Ishikawa (cell line): ENCODE data around the gene DDR2.

Experiments used
- CEBPB ChIP-seq: IDR thresholded peaks from 2 replicates; pipeline ENCODE4 v1.6.1; 2012
- CREB1 ChIP-seq: IDR thresholded peaks from 2 replicates; pipeline ENCODE4 v1.6.1; 2012; ENCODE audit warnings: low read depth
- EGR1 ChIP-seq: IDR thresholded peaks from 2 replicates; pipeline ENCODE4 v1.6.1; 2012
- EP300 ChIP-seq: IDR thresholded peaks from 2 replicates; pipeline ENCODE4 v1.6.1; 2012; ENCODE audit warnings: borderline replicate concordance
- FOXM1 ChIP-seq: IDR thresholded peaks from 2 replicates; pipeline ENCODE4 v1.6.1; 2012; ENCODE audit warnings: low read depth, borderline replicate concordance
- NFIC ChIP-seq: IDR thresholded peaks from 2 replicates; pipeline ENCODE4 v1.6.1; 2012
- RAD21 ChIP-seq: IDR thresholded peaks from 2 replicates; pipeline ENCODE4 v1.6.1; 2012; ENCODE audit warnings: low read depth
- TAF1 ChIP-seq: IDR thresholded peaks from 2 replicates; pipeline ENCODE4 v1.6.1; 2012; ENCODE audit warnings: low read depth, mild to moderate bottlenecking
- TCF12 ChIP-seq: IDR thresholded peaks from 2 replicates; pipeline ENCODE4 v1.6.1; 2012; ENCODE audit warnings: low read depth
- TEAD4 ChIP-seq: IDR thresholded peaks from 2 replicates; pipeline ENCODE4 v1.6.1; 2012
- YY1 ChIP-seq: IDR thresholded peaks from 2 replicates; pipeline ENCODE4 v1.6.1; 2012; ENCODE audit warnings: low read depth
- ZBTB7A ChIP-seq: IDR thresholded peaks from 2 replicates; pipeline ENCODE4 v1.6.1; 2012; ENCODE audit warnings: low read depth
- TF ChIP-seq, protein P1 (sequence below): IDR thresholded peaks from 2 replicates; pipeline ENCODE4 v1.6.1; 2012
- TF ChIP-seq, protein P2 (sequence below): IDR thresholded peaks from 2 replicates; pipeline ENCODE4 v1.6.1; 2012; ENCODE audit warnings: low read depth, mild to moderate bottlenecking
- TF ChIP-seq, protein P3 (sequence below): IDR thresholded peaks from 2 replicates; pipeline ENCODE4 v1.6.1; 2012

Gene DDR2

DNA sequence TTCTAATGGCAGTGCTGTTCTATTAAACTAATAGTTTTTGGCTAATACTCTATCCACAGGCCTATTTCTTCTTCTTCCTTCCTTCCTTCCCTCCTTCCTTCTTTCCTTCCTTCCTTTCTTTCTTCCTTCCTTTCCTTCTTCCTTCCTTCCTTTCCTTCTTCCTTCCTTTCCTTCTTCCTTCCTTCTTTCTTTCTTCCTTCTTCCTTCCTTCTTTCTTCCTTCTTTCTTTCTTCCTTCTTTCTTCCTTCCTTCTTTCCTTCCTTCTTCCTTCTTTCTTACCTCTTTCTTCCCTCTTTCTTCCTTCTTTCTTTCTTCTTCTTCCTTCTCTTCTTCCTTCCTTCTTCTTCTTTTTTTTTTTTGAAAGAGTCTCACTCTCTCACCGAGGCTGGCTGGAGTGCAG, 197.0 kb downstream of the DDR2 start:
- TF ChIP-seq, protein P1, sequence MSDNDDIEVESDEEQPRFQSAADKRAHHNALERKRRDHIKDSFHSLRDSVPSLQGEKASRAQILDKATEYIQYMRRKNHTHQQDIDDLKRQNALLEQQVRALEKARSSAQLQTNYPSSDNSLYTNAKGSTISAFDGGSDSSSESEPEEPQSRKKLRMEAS: no peak
- TF ChIP-seq YY1 (no peak), TAF1 (no peak), EGR1 (no peak), CREB1 (no peak), TCF12 (no peak), RAD21 (no peak), ZBTB7A (no peak), FOXM1 (no peak)

DNA sequence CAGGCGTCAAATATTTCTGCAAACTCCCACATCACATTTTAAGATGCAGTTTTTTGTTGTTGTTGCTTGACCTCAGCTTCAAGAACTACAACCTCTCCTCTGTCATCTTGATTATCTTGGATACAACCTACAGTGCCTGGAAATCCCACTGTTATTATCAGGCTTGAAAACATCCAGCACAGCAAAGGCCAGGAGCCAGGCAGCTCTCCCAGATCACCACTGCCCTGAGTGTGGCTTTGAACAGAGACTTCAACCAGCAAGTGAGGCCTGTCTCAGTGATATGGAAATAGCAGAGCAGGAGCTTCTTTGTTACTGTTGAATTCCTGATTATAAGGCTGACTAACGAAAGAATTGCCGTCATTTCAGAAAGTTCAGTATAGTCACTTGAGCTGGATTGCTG, 200.2 kb downstream of the DDR2 start:
- TF ChIP-seq, protein P1: no peak
- no peak for TF ChIP-seq FOXM1
- no peak for TF ChIP-seq TEAD4
- no peak for TF ChIP-seq CEBPB
- TF ChIP-seq, protein P2, sequence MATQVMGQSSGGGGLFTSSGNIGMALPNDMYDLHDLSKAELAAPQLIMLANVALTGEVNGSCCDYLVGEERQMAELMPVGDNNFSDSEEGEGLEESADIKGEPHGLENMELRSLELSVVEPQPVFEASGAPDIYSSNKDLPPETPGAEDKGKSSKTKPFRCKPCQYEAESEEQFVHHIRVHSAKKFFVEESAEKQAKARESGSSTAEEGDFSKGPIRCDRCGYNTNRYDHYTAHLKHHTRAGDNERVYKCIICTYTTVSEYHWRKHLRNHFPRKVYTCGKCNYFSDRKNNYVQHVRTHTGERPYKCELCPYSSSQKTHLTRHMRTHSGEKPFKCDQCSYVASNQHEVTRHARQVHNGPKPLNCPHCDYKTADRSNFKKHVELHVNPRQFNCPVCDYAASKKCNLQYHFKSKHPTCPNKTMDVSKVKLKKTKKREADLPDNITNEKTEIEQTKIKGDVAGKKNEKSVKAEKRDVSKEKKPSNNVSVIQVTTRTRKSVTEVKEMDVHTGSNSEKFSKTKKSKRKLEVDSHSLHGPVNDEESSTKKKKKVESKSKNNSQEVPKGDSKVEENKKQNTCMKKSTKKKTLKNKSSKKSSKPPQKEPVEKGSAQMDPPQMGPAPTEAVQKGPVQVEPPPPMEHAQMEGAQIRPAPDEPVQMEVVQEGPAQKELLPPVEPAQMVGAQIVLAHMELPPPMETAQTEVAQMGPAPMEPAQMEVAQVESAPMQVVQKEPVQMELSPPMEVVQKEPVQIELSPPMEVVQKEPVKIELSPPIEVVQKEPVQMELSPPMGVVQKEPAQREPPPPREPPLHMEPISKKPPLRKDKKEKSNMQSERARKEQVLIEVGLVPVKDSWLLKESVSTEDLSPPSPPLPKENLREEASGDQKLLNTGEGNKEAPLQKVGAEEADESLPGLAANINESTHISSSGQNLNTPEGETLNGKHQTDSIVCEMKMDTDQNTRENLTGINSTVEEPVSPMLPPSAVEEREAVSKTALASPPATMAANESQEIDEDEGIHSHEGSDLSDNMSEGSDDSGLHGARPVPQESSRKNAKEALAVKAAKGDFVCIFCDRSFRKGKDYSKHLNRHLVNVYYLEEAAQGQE: no peak
- no peak for TF ChIP-seq ZBTB7A
- no peak for TF ChIP-seq YY1
- TF ChIP-seq, protein P3, sequence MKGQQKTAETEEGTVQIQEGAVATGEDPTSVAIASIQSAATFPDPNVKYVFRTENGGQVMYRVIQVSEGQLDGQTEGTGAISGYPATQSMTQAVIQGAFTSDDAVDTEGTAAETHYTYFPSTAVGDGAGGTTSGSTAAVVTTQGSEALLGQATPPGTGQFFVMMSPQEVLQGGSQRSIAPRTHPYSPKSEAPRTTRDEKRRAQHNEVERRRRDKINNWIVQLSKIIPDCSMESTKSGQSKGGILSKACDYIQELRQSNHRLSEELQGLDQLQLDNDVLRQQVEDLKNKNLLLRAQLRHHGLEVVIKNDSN: no peak
- TF ChIP-seq TCF12: no peak
- no peak for TF ChIP-seq CREB1
- no peak for TF ChIP-seq TAF1
- no peak for TF ChIP-seq EGR1
- no peak for TF ChIP-seq RAD21
- TF ChIP-seq EP300: no peak
- TF ChIP-seq NFIC: no peak

DNA sequence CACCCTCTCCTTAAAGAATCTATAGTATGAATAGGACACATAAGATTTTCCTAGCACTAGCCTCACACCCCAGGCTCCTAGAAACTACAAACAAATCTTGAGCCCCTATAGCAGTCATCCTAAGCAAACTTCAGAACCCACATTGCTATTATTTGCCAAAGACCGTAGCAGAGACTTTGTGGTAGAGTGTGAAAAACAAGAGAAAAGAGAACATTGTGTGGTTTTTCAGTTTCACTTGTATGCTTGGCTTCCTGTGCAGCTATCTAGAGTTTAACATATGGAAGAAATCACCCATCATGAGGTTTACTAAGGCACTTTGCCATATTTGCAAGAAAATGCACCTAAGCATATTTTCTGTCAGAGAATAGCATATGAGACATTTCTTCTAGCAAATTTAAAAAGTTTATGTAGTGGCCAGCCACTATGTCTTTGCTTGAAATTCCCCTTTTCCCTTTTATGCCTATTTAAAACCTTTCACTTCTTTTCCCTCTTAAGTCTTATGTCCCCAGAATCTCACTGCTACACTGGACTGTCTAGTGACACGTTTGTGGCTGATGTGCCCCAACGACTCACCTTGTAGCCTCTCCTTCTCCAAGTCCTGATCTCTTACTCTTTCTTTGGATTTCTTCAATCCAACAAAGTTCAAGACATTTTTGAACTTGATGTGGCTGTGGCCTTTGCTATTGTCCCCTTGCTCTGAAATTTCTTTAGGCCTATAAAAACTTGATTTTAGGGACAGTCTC, 203.1 kb downstream of the DDR2 start:
- no peak for TF ChIP-seq CREB1
- no peak for TF ChIP-seq ZBTB7A
- no peak for TF ChIP-seq EP300
- TF ChIP-seq, protein P2: no peak
- no peak for TF ChIP-seq YY1
- no peak for TF ChIP-seq RAD21
- TF ChIP-seq TCF12: no peak
- TF ChIP-seq, protein P1: no peak
